Iris pigment epithelial cell (primary cell): ENCODE results near the gene PPP1R2.
"Not testable (repeated sequence)": the region's sequence is repeated elsewhere in the genome, so short reads cannot be mapped to it uniquely, and the experiment has no call there.

Experiments
- DNase-seq: peaks from one replicate; pipeline ENCODE4 v3.0.0-alpha.2; 2011; ENCODE audit warnings: low read depth

The PPP1R2 gene

GRCh38 chr3:195542698-195543499 lies at the start of gene PPP1R2:
TSS of gene PPP1R2 (minus strand) at chr3:195543325. CDS start at chr3:195543025, 300 bp downstream.
- peak; percentile 88 for DNase-seq

- no peak for DNase-seq
Observed at GRCh38 chr3:195591852-195592251, 48.7 kb upstream of the PPP1R2 start.

GRCh38 chr3:195591220-195591619 lies 48.1 kb upstream of the PPP1R2 start:
- DNase-seq = no peak

GRCh38 chr3:195590381-195590780 lies 47.3 kb upstream of the PPP1R2 start:
- not testable (repeated sequence) for DNase-seq

GRCh38 chr3:195589796-195590195 lies 46.7 kb upstream of the PPP1R2 start:
- not testable (repeated sequence) for DNase-seq

GRCh38 chr3:195587824-195588223 lies 44.7 kb upstream of the PPP1R2 start:
- DNase-seq = no peak

- no peak for DNase-seq
Observed at GRCh38 chr3:195587406-195587805, 44.3 kb upstream of the PPP1R2 start.

- DNase-seq = no peak
Observed at GRCh38 chr3:195584543-195584870, 41.4 kb upstream of the PPP1R2 start.

GRCh38 chr3:195583831-195584542 lies 40.9 kb upstream of the PPP1R2 start, which contains the start of gene APOD:
TSS of gene APOD (minus strand) at chr3:195583940. CDS start at chr3:195579461, 4,479 bp downstream.
- DNase-seq = peak; percentile 71

- DNase-seq = no peak
Observed at GRCh38 chr3:195582947-195583346, 39.8 kb upstream of the PPP1R2 start.

- DNase-seq = peak; percentile 66
Observed at GRCh38 chr3:195580744-195581443, 37.8 kb upstream of the PPP1R2 start.

GRCh38 chr3:195579281-195579680 lies 36.2 kb upstream of the PPP1R2 start:
- no peak for DNase-seq

- no peak for DNase-seq
Observed at GRCh38 chr3:195578565-195578964, 35.4 kb upstream of the PPP1R2 start.

GRCh38 chr3:195577645-195578177 lies 34.6 kb upstream of the PPP1R2 start:
- DNase-seq = no peak

GRCh38 chr3:195574497-195575304 lies 31.6 kb upstream of the PPP1R2 start:
- no peak for DNase-seq

GRCh38 chr3:195573611-195574496 lies 30.7 kb upstream of the PPP1R2 start:
- no peak for DNase-seq

- DNase-seq = no peak
Observed at GRCh38 chr3:195571361-195571760, 28.2 kb upstream of the PPP1R2 start.

GRCh38 chr3:195570912-195571311 lies 27.8 kb upstream of the PPP1R2 start:
- no peak for DNase-seq

- no peak for DNase-seq
Observed at GRCh38 chr3:195570344-195570743, 27.2 kb upstream of the PPP1R2 start.

- no peak for DNase-seq
Observed at GRCh38 chr3:195568630-195569029, 25.5 kb upstream of the PPP1R2 start.

GRCh38 chr3:195566797-195567196 lies 23.7 kb upstream of the PPP1R2 start:
- no peak for DNase-seq
